ELF-1 (cell line): ENCODE measurements around the gene KMT5B.
"Not testable (repeated sequence)": the region's sequence is repeated elsewhere in the genome, so short reads cannot be mapped to it uniquely, and the experiment has no call there.

Source experiments
- DNase-seq: peaks from one replicate; pipeline ENCODE4 v3.0.0-alpha.2; 2016; ENCODE audit warnings: low read depth, low spot score

KMT5B gene

GRCh38 chr11:68213135-68213515 is at the start of gene KMT5B:
KMT5B (minus strand) TSS chr11:68213296; CDS start chr11:68190076, 23,220 bp downstream.
- peak; percentile 41 for DNase-seq

- no peak for DNase-seq
These were observed 49.4 kb upstream of the KMT5B start for GRCh38 chr11:68262544-68262827.

DNA sequence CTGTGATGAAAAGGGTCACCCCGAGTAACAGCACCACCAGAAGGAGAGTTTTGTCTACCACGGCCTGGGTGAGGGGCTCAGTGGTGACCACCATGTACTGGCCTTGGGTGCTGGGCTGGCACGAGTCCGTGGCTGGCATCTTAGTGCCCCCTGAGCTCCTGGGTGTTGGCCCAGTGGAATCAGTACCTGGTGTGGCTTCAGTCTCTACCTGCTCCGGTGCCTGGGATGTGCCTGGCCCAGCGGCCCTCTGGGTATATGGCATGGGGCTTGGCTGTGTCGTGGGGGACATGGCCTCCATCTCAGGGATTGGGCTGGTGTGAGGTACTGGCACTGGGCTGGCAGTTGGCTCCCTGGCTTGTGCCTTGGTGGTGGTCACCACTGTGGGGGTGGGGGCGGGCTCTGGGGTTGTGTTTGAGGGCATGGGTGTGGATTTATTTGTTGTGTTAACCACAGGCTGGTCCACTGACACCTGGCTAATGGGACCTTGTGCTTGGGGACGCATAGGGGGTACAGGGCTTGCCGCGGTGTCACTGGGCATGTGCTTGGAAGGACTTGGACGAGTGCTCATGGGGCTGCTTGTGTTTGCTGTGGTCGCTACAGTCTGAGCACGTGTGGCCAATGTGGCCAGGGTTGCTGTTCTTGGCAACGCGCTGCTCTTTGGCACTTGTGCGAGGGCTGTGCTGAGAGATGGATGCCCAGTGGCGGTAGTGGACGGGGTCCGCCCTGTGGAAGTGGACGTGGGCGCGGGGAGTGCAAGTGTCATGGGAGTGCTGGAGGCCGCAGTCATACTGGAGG is 48.9 kb upstream of the KMT5B start:
- no peak for DNase-seq

- DNase-seq, result no peak
These were observed 47.9 kb upstream of the KMT5B start for GRCh38 chr11:68261006-68261405.

- DNase-seq, result no peak
These were observed 47.4 kb upstream of the KMT5B start for GRCh38 chr11:68260484-68260883.

- DNase-seq, result no peak
These were observed 46.2 kb upstream of the KMT5B start for GRCh38 chr11:68259122-68259959.

- no peak for DNase-seq
These were observed 45.3 kb upstream of the KMT5B start for GRCh38 chr11:68258363-68258765.

GRCh38 chr11:68257477-68258362 is 44.6 kb upstream of the KMT5B start:
- DNase-seq, result peak; percentile 98

- peak; percentile 56 for DNase-seq
These were observed 43.2 kb upstream of the KMT5B start for GRCh38 chr11:68256331-68256741.

DNA sequence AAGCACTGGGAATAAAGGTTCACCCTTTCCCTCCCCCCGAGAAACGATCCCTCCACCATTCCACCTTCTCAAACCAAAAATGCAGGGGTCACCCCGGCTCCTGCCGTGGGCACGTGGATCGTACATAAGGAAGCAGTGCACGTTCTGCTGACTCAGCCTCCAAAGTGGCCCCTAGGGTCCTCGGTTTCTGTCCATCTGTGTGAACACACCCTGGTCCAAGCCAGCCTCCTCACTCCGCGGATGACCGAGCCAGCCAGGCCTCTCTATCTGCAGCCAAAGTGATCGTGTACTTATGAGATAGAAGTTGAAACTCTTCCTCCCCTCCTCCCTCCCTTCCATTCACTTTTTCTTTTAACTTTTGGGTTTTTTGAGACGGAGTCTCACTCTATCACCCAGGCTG is 42.4 kb upstream of the KMT5B start:
- no peak for DNase-seq

- no peak for DNase-seq
These were observed 41.3 kb upstream of the KMT5B start for GRCh38 chr11:68254421-68254820.

DNA sequence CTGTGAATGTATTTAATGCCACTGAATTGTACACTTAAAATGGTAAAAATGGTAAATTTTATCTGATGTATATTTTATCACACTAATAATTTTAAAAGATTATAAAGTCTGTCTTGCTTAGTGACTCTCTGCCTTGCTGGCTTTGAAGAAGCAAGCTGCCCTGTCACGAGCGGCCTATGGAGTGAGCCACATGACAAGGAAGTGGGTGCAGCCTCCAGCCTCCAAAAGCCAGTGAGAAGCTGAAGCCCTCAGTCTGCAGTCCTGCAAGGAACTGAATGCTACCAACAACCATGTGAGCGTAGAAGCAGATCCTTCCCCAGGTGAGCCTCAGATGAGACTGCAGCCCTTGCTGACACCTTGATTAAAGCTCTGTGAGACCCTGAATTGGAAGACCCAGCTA is 38.7 kb upstream of the KMT5B start:
- DNase-seq, result no peak

DNA sequence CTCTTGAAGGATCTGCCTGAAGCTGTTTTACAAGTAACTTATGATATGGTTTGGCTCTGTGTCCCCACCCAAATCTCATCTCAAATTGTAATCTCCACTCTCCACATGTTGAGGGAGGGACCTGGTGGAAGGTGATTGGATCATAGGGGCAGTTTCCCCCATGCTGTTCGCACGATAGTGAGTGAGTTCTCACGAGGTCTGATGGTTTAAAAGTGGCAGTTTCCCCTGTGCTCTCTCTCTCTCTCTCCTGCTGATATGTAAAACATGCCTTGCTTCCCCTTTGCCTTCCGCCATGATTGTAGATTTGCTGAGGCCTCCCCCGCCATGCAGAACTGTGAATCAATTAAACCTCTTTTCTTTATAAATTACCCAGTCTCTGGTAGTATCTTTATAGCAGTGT is 31.8 kb upstream of the KMT5B start:
- not testable (repeated sequence) for DNase-seq

GRCh38 chr11:68243847-68244246 is 30.8 kb upstream of the KMT5B start:
- DNase-seq, result not testable (repeated sequence)

- no peak for DNase-seq
These were observed 29.5 kb upstream of the KMT5B start for GRCh38 chr11:68242616-68243015.

DNA sequence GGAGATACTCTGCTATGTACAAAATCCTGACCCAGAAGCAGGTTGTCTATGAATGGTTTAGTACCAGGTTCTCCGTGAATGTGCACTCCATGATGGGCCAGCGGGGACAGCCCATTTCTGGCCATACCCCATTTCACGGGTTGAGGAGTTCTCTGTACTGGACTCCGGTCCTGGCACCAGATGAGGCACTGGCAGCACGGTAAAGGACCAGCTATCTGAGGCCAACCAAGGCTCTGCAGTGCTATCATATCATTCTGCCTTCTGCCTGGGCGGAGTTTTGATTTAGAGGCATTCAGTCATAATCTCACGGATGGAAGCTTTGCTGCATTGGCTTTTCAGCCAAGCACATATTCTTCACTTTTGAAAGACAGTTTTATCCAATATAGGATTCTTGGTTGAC is 18.5 kb upstream of the KMT5B start:
- no peak for DNase-seq

GRCh38 chr11:68229601-68230000 is 16.5 kb upstream of the KMT5B start:
- no peak for DNase-seq

- DNase-seq, result no peak
These were observed 13.3 kb upstream of the KMT5B start for GRCh38 chr11:68226421-68226820.

DNA sequence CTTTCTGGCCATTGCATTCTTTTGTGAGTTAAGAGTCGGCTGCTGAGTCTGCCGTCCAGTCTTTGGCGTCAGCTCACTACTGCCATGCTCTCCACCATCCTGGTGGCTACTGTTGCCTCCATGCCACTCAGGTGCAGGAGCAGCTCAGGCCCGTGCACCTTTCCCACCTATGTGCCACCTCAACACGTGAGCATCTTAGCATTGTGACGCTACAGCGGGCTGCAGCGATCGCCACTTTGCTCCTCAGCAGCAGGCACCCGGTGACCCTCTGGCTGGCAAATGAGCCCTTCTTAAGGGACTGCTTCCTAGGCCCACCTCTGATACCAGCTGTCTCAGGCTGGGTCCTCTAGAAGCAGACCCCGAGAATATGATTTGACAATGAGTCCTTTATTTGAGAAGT is 11.5 kb upstream of the KMT5B start:
- no peak for DNase-seq

GRCh38 chr11:68223275-68223674 is 10.2 kb upstream of the KMT5B start:
- no peak for DNase-seq

GRCh38 chr11:68221406-68221805 is 8.3 kb upstream of the KMT5B start:
- no peak for DNase-seq
